CD4-positive, alpha-beta T cell (primary cell): ENCODE results near the gene KDELR3. TPM values are rescaled to one million over a fixed set of nuclear protein-coding genes. Genes with fewer than 3 reads are reported as not detected.

ENCODE experiments used
- ATAC-seq: fragments of 200-7000 bp; cut with Tn5 transposase; one replicate; pipeline ENCODE4 v1.10.0; 2022; ENCODE audit warnings: mild to moderate bottlenecking; ENCODE audit not compliant: poor library complexity
- CTCF ChIA-PET: fragments of 350-600 bp; sonication (Branson Sonifier 250); formaldehyde crosslinking; loops from one replicate; lab custom pipeline; 2021; ENCODE audit warnings: antibody characterized with exemption, inconsistent platforms; lab: Charles Lee
- POLR2A ChIA-PET: fragments of 350-600 bp; sonication (Branson Sonifier 250); formaldehyde crosslinking; loops from one replicate; lab custom pipeline; 2021; ENCODE audit warnings: antibody characterized with exemption, inconsistent platforms; lab: Charles Lee
- DNase-seq, 14 experiments: peaks; one replicate each; pipeline ENCODE4 v3.0.0-alpha.2; 2013 to 2020; ENCODE audit warnings: mixed read lengths in 2 of 14
- H3K27ac ChIP-seq, 2 donors: one replicate each; pipeline versions ENCODE4 v1.5.1 to v1.7.0; 2013; ENCODE audit warnings: low read length in 2 of 2, low read depth in 1 of 2, mild to moderate bottlenecking in 1 of 2
- H3K27me3 ChIP-seq, 2 experiments: 1 replicate in 1 of 2; 2 replicates in 1 of 2; pipeline versions ENCODE4 v1.6.1 to v1.7.0; 2013; ENCODE audit warnings: low read length in 2 of 2, control low read depth in 1 of 2, mild to moderate bottlenecking in 1 of 2, moderate library complexity in 1 of 2; ENCODE audit not compliant: insufficient read depth in 2 of 2, control insufficient read depth in 1 of 2
- H3K36me3 ChIP-seq: one replicate; pipeline ENCODE4 v1.6.1; 2013; ENCODE audit warnings: low read length, control low read depth; ENCODE audit not compliant: insufficient read depth
- H3K4me1 ChIP-seq: one replicate; pipeline ENCODE4 v1.6.1; 2013; ENCODE audit warnings: low read length, control low read depth; ENCODE audit not compliant: insufficient read depth
- H3K4me3 ChIP-seq: one replicate; pipeline ENCODE4 v1.5.1; 2013; ENCODE audit warnings: mild to moderate bottlenecking, low read length, moderate library complexity
- H3K9me3 ChIP-seq, 2 experiments: 1 replicate in 1 of 2; 2 replicates in 1 of 2; pipeline versions ENCODE4 v1.6.1 to v1.7.0; 2013; ENCODE audit warnings: low read length in 2 of 2, mild to moderate bottlenecking in 2 of 2, control low read depth in 1 of 2, moderate library complexity in 1 of 2; ENCODE audit not compliant: control insufficient read depth in 1 of 2, insufficient read depth in 1 of 2
- H3K27ac Mint-ChIP-seq: one replicate; pipeline ENCODE4 v1.8.0; 2020; ENCODE audit warnings: mixed read lengths
- H3K27me3 Mint-ChIP-seq: one replicate; pipeline ENCODE4 v1.8.0; 2021; ENCODE audit warnings: mixed read lengths
- H3K36me3 Mint-ChIP-seq: one replicate; pipeline ENCODE4 v1.8.0; 2021; ENCODE audit warnings: low read depth, mixed read lengths
- H3K4me1 Mint-ChIP-seq: one replicate; pipeline ENCODE4 v1.8.0; 2021; ENCODE audit warnings: low read depth, mixed read lengths
- H3K4me3 Mint-ChIP-seq: one replicate; pipeline ENCODE4 v1.8.0; 2020; ENCODE audit warnings: mild to moderate bottlenecking, mixed read lengths
- H3K9me3 Mint-ChIP-seq: one replicate; pipeline ENCODE4 v1.8.0; 2020; ENCODE audit warnings: mixed read lengths
- intact Hi-C, 2 experiments: fragments of 100-400 bp; cut with DNase I in 1 of 2; cut with micrococcal nuclease in 1 of 2; formaldehyde crosslinking; loops; one replicate each; pipeline versions ENCODE4 v1.15.1 to v1.9.0; 2023 to 2025; cut with DNase I, micrococcal nuclease
- total RNA-seq, 174 experiments: library from RNA in 2 of 174; stranded (reverse) in 2 of 174; gene quantifications; one replicate each; pipeline ENCODE4 v1.2.3 and lab custom pipeline; 2021 to 2026
- TF ChIP-seq, protein P1 (sequence below): fragments of 200-600 bp; IDR thresholded peaks from one replicate; pipeline ENCODE4 v1.8.0; 2022; ENCODE audit warnings: antibody characterized with exemption, mild to moderate bottlenecking

Gene KDELR3
- total RNA-seq, 2 experiments from 2014 or later, result not detected

DNA sequence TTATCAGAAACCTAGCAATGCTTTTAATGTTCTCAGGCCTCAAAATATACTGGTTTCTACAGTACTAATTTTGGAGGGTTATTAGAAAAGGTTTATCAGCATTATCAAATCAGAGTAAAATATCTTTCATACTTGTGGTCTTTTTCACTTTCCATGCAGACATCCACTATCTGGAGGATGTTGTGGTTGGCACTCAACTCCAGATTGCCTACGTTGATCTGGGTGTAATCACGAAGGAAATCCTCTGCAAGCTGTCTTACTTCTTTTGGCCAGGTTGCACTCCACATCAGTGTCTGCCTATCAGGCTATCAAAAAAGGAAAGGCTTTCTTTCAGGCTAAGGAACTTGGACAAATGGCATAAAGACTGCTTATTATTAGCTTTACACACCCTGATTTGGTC lies 26.6 kb downstream of the KDELR3 start:
- TF ChIP-seq, protein P1, sequence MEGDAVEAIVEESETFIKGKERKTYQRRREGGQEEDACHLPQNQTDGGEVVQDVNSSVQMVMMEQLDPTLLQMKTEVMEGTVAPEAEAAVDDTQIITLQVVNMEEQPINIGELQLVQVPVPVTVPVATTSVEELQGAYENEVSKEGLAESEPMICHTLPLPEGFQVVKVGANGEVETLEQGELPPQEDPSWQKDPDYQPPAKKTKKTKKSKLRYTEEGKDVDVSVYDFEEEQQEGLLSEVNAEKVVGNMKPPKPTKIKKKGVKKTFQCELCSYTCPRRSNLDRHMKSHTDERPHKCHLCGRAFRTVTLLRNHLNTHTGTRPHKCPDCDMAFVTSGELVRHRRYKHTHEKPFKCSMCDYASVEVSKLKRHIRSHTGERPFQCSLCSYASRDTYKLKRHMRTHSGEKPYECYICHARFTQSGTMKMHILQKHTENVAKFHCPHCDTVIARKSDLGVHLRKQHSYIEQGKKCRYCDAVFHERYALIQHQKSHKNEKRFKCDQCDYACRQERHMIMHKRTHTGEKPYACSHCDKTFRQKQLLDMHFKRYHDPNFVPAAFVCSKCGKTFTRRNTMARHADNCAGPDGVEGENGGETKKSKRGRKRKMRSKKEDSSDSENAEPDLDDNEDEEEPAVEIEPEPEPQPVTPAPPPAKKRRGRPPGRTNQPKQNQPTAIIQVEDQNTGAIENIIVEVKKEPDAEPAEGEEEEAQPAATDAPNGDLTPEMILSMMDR, result no peak
- no peaks in the 10 kb centered on the region for H3K27me3 ChIP-seq
- H3K27me3 Mint-ChIP-seq, result no peaks in the 10 kb centered on the region
- peaks cover 40% of the 10 kb centered on the region for H3K4me1 ChIP-seq
- DNase-seq (peak in 1 of 14 experiments; percentile 20), ATAC-seq (peak; percentile 52)
- no peak overlapping the region for H3K4me3 Mint-ChIP-seq
- intact Hi-C loops, result no loop called here
- H3K27ac ChIP-seq, result no peak overlapping the region
- peaks cover 63% of the 10 kb centered on the region for H3K4me1 Mint-ChIP-seq
- no peak overlapping the region for H3K4me3 ChIP-seq
- no peaks in the 10 kb centered on the region for H3K9me3 ChIP-seq
- H3K36me3 ChIP-seq, result peaks cover 98% of the 10 kb centered on the region
- POLR2A ChIA-PET, result interaction anchor here (0.9 to 1.0 kb wide), 2 partner anchors 12 to 37 kb away, joined by 3 to 4 read pairs; no protein-coding TSS in a partner anchor
- CTCF ChIA-PET, result interaction anchor here (1.0 kb wide), 1 partner anchor 10 kb away, joined by 3 read pairs; no protein-coding TSS in a partner anchor
- peaks cover 96% of the 10 kb centered on the region for H3K36me3 Mint-ChIP-seq
- peak overlapping the region; percentile 67 for H3K27ac Mint-ChIP-seq
- H3K9me3 Mint-ChIP-seq, result no peaks in the 10 kb centered on the region

DNA sequence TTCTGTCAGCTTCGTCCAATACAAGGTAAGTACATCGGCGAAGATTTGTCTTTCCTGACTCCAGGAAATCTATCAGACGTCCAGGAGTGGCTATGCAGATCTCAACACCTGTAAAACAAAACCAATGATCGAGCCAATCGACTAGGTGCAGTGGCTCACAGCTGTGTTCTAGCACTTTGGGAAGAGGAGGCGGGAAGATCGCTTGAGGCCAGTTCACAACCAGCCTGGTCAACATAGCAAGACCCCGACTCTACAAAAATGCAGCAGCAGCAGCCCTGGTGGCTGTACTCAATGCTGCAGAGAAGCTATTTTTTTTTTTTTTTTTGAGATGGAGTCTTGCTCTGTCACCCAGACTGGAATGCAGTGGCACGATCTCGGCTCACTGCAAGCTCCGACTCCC lies 27.0 kb downstream of the KDELR3 start:
- H3K4me3 ChIP-seq, result no peak overlapping the region
- Mint-ChIP-seq H3K27me3 (no peaks in the 10 kb centered on the region), H3K4me3 (no peak overlapping the region), H3K36me3 (peaks cover 96% of the 10 kb centered on the region), H3K27ac (peak overlapping the region; percentile 67), H3K4me1 (peaks cover 62% of the 10 kb centered on the region), H3K9me3 (no peaks in the 10 kb centered on the region)
- intact Hi-C loops, result no loop called here
- DNase-seq, result no peak
- peaks cover 43% of the 10 kb centered on the region for H3K4me1 ChIP-seq
- POLR2A ChIA-PET, result interaction anchor here (1.0 kb wide), 1 partner anchor 37 kb away, joined by 4 read pairs; no protein-coding TSS in a partner anchor
- H3K9me3 ChIP-seq, result no peaks in the 10 kb centered on the region
- ATAC-seq, result no peak
- H3K27ac ChIP-seq, result no peak overlapping the region
- TF ChIP-seq, protein P1, result no peak
- CTCF ChIA-PET, result interaction anchor here (1.0 kb wide), 1 partner anchor 9 kb away, joined by 3 read pairs; no protein-coding TSS in a partner anchor
- no peaks in the 10 kb centered on the region for H3K27me3 ChIP-seq
- H3K36me3 ChIP-seq, result peaks cover 98% of the 10 kb centered on the region

DNA sequence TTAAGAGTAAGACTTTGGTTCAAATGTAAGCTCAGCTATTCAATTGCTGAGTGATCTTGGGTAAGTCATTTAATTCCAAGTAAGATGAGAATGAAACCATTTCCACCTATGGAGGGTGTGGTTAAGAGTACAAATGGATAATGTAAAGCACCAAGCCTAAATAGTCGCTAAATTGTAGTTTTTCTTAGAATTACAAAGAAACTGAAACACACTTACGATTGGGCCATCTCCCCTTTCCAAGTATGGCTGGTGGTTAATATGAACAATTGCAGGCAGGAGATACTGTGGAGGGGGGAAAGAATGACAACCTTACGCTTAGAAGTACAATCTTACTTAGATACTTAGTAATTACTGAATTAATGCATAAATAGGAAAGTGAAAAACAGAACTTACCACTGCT lies 30.0 kb downstream of the KDELR3 start:
- no peaks in the 10 kb centered on the region for H3K9me3 ChIP-seq
- DNase-seq (no peak), ATAC-seq (no peak)
- peaks cover 50% of the 10 kb centered on the region for H3K4me1 ChIP-seq
- no peak overlapping the region for H3K4me3 ChIP-seq
- H3K9me3 Mint-ChIP-seq, result no peaks in the 10 kb centered on the region
- no peak overlapping the region for H3K27ac ChIP-seq
- ChIA-PET CTCF (interaction anchor here (0.6 kb wide), 1 partner anchor 16 kb away, joined by 3 read pairs; no protein-coding TSS in a partner anchor), POLR2A (interaction anchor here (0.9 to 1.4 kb wide), 2 partner anchors 9 to 10 kb away, joined by 3 to 4 read pairs; partner anchors contain the start of gene DDX17)
- peaks cover 95% of the 10 kb centered on the region for H3K36me3 ChIP-seq
- H3K27me3 Mint-ChIP-seq, result no peaks in the 10 kb centered on the region
- TF ChIP-seq, protein P1, result no peak
- no peaks in the 10 kb centered on the region for H3K27me3 ChIP-seq
- no peak overlapping the region for H3K27ac Mint-ChIP-seq
- H3K36me3 Mint-ChIP-seq, result peaks cover 98% of the 10 kb centered on the region
- peak overlapping the region; percentile 4 for H3K4me3 Mint-ChIP-seq
- H3K4me1 Mint-ChIP-seq, result peaks cover 71% of the 10 kb centered on the region
- intact Hi-C loops, result no loop called here
